Stimulated activated CD4-positive, alpha-beta T cell treated with anti-CD3 and anti-CD28 coated beads, Interleukin-1b, Interleukin-23, amount 100 ng/mL, for 1 hour (primary cell): ENCODE data around the gene SHISA9.
"Not testable (repeated sequence)": the region's sequence is repeated elsewhere in the genome, so short reads cannot be mapped to it uniquely, and the experiment has no call there.

Source experiments
- DNase-seq, 2 donors: peaks; one replicate each; pipeline ENCODE4 v3.0.0-alpha.2; 2020; ENCODE audit warnings: low read depth in 2 of 2

Gene SHISA9

GRCh38 chr16:12901597-12902461 is at the start of gene SHISA9:
Gene SHISA9 (plus strand): TSS chr16:12901598.
- DNase-seq, result no peak

- no peak for DNase-seq
Measured at GRCh38 chr16:12853972-12854371, 47.4 kb upstream of the SHISA9 start.

- not testable (repeated sequence) for DNase-seq
Measured at GRCh38 chr16:12857435-12857834, 44.0 kb upstream of the SHISA9 start.

- no peak for DNase-seq
Measured at GRCh38 chr16:12862327-12862726, 39.1 kb upstream of the SHISA9 start.

- DNase-seq, result no peak
Measured at GRCh38 chr16:12862941-12863340, 38.5 kb upstream of the SHISA9 start.

GRCh38 chr16:12866981-12867551 is 34.3 kb upstream of the SHISA9 start:
- DNase-seq, result no peak

GRCh38 chr16:12868169-12868568 is 33.2 kb upstream of the SHISA9 start:
- no peak for DNase-seq

- no peak for DNase-seq
Measured at GRCh38 chr16:12868788-12869187, 32.6 kb upstream of the SHISA9 start.

GRCh38 chr16:12869698-12870427 is 31.5 kb upstream of the SHISA9 start:
- DNase-seq, result no peak

- DNase-seq, result no peak
Measured at GRCh38 chr16:12871784-12872183, 29.6 kb upstream of the SHISA9 start.

- DNase-seq, result no peak
Measured at GRCh38 chr16:12874186-12874585, 27.2 kb upstream of the SHISA9 start.

- DNase-seq, result no peak
Measured at GRCh38 chr16:12876778-12877177, 24.6 kb upstream of the SHISA9 start.

GRCh38 chr16:12878973-12879372 is 22.4 kb upstream of the SHISA9 start:
- DNase-seq, result no peak

- no peak for DNase-seq
Measured at GRCh38 chr16:12879812-12880211, 21.6 kb upstream of the SHISA9 start.

GRCh38 chr16:12881182-12881581 is 20.2 kb upstream of the SHISA9 start:
- DNase-seq, result no peak

- DNase-seq, result no peak
Measured at GRCh38 chr16:12881740-12882139, 19.7 kb upstream of the SHISA9 start.

- no peak for DNase-seq
Measured at GRCh38 chr16:12885742-12886141, 15.7 kb upstream of the SHISA9 start.

- no peak for DNase-seq
Measured at GRCh38 chr16:12891836-12892235, 9.6 kb upstream of the SHISA9 start.

GRCh38 chr16:12893050-12893750 is 8.2 kb upstream of the SHISA9 start:
- DNase-seq, result no peak

- no peak for DNase-seq
Measured at GRCh38 chr16:12896562-12896961, 4.8 kb upstream of the SHISA9 start.

- no peak for DNase-seq
Measured at GRCh38 chr16:12898551-12898950, 2.8 kb upstream of the SHISA9 start.

- no peak for DNase-seq
Measured at GRCh38 chr16:12899529-12900143, 1.8 kb upstream of the SHISA9 start.
